Esophagus squamous epithelium (tissue), 4 donors: ENCODE measurements around the gene CLMP.

Source experiments
- POLR2A ChIP-seq, 4 donors: fragments of 450-650 bp; IDR thresholded peaks; one replicate each; pipeline ENCODE4 v1.6.1; 2017; ENCODE audit warnings: antibody characterized with exemption in 4 of 4, mild to moderate bottlenecking in 4 of 4, moderate library complexity in 3 of 4
- TF ChIP-seq, protein P1 (sequence below), 6 experiments: fragments of 450-650 bp in 4 of 6; fragments of 200-600 bp in 2 of 6; sonication (generic) in 2 of 6; IDR thresholded peaks; one replicate each; pipeline ENCODE4 v1.5.1; 2016 to 2019; ENCODE audit warnings: antibody characterized with exemption in 6 of 6, mild to moderate bottlenecking in 4 of 6, moderate library complexity in 4 of 6

DNA sequence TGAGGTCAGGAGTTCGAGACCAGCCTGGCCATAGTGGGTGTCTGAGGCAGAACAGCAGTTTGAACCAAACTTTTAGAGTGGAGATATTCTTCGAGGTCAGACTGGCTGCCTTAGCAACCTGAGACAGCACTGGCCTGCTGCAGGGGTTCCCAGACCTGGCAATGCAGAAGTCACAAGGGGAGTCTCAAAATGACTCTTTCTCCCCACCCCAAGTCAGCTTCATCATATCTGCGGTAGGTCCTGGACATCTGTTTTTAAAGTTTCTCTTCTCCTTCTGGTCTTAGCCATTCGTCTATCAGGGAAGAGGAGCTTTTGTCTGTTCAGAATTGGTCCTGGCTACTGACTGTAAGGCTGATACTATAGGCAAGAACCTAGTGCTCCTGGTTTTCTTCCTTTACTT is 14.5 kb upstream of the CLMP start:
- TF ChIP-seq POLR2A (IDR thresholded peaks at IDR 0.05) = no peak
- TF ChIP-seq, protein P1, sequence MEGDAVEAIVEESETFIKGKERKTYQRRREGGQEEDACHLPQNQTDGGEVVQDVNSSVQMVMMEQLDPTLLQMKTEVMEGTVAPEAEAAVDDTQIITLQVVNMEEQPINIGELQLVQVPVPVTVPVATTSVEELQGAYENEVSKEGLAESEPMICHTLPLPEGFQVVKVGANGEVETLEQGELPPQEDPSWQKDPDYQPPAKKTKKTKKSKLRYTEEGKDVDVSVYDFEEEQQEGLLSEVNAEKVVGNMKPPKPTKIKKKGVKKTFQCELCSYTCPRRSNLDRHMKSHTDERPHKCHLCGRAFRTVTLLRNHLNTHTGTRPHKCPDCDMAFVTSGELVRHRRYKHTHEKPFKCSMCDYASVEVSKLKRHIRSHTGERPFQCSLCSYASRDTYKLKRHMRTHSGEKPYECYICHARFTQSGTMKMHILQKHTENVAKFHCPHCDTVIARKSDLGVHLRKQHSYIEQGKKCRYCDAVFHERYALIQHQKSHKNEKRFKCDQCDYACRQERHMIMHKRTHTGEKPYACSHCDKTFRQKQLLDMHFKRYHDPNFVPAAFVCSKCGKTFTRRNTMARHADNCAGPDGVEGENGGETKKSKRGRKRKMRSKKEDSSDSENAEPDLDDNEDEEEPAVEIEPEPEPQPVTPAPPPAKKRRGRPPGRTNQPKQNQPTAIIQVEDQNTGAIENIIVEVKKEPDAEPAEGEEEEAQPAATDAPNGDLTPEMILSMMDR (IDR thresholded peaks at IDR 0.05) = no peak
